A673 (cell line): ENCODE results near the gene KCNK2.

Experiments used
- EZH2 ChIP-seq: fragments of 200-600 bp; sonication (generic); IDR thresholded peaks from 2 replicates; pipeline ENCODE4 v1.6.1; 2017; ENCODE audit warnings: borderline replicate concordance, low read depth, mild to moderate bottlenecking, mixed read lengths, antibody characterized with exemption, low read length; ENCODE audit not compliant: poor library complexity, severe bottlenecking
- TF ChIP-seq, protein P1 (sequence below): fragments of 300-800, 200-600 bp; sonication (generic); conservative IDR thresholded peaks from 2 replicates; pipeline ENCODE4 v1.5.1; 2017; ENCODE audit warnings: low read depth, mild to moderate bottlenecking, antibody characterized with exemption, low read length, moderate library complexity, mixed read lengths

DNA sequence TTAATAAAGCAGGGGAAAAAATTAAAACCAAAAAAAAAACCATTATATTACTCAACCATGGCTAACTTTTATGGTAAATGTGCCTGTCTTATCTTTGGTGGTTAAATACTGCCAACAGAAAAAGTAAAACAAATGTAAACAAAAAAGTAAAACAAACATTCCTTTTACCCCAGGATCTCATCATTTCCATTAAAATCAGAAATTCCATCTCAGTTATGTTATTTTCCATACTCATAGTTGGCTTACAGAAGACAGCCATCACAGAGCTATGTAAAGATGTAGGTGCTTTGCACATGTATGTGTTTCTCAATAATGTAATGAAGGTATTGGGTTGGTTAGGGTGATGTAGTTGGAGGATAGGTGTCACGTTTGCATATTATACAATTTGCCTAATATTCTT lies 185.0 kb downstream of the KCNK2 start:
- TF ChIP-seq, protein P1, sequence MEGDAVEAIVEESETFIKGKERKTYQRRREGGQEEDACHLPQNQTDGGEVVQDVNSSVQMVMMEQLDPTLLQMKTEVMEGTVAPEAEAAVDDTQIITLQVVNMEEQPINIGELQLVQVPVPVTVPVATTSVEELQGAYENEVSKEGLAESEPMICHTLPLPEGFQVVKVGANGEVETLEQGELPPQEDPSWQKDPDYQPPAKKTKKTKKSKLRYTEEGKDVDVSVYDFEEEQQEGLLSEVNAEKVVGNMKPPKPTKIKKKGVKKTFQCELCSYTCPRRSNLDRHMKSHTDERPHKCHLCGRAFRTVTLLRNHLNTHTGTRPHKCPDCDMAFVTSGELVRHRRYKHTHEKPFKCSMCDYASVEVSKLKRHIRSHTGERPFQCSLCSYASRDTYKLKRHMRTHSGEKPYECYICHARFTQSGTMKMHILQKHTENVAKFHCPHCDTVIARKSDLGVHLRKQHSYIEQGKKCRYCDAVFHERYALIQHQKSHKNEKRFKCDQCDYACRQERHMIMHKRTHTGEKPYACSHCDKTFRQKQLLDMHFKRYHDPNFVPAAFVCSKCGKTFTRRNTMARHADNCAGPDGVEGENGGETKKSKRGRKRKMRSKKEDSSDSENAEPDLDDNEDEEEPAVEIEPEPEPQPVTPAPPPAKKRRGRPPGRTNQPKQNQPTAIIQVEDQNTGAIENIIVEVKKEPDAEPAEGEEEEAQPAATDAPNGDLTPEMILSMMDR: no peak
- TF ChIP-seq EZH2: no peak
